Panc1 (cell line): Measurements from ENCODE around the gene PHACTR4. TPM values are rescaled to one million over a fixed set of nuclear protein-coding genes. Genes with fewer than 3 reads are reported as not detected.

Experiments
- ATAC-seq: fragments of 200-7000 bp; cut with Tn5 transposase; 2 replicates; pipeline ENCODE4 v1.9.1; 2020; ENCODE audit warnings: mild to moderate bottlenecking, moderate library complexity
- BruUV-seq: library from RNA; stranded (reverse); fragments of 400-500 nt; replicated peaks from 2 replicates; lab custom pipeline; 2021; lab: Mats Ljungman, UMichigan
- CTCF ChIA-PET: fragments of 300-600 bp; sonication (Branson Sonifier 250); formaldehyde crosslinking; loops from one replicate; lab custom pipeline; 2022; ENCODE audit warnings: antibody characterized with exemption; lab: Charles Lee
- POLR2A ChIA-PET: fragments of 300-600 bp; sonication (Branson Sonifier 250); formaldehyde crosslinking; loops from one replicate; lab custom pipeline; 2022; ENCODE audit warnings: antibody characterized with exemption; lab: Charles Lee
- DNase-seq: peaks from one replicate; pipeline ENCODE4 v3.0.0-alpha.2; 2010; ENCODE audit warnings: low read depth, low spot score
- H3K27ac ChIP-seq: 2 replicates; pipeline ENCODE4 v1.5.1; 2011; ENCODE audit warnings: mild to moderate bottlenecking, low read length, inconsistent platforms
- H3K27me3 ChIP-seq: fragments of 200-500 bp; sonication (Bioruptor generic); 2 replicates; pipeline ENCODE4 v1.6.0; 2014; ENCODE audit warnings: low read length, inconsistent platforms; ENCODE audit not compliant: control insufficient read depth, insufficient read depth
- H3K36me3 ChIP-seq: fragments of 200-500 bp; sonication (Bioruptor generic); 2 replicates; pipeline ENCODE4 v1.5.1; 2014; ENCODE audit warnings: inconsistent platforms, mild to moderate bottlenecking, low read length, moderate library complexity; ENCODE audit not compliant: control insufficient read depth, insufficient read depth
- H3K4me1 ChIP-seq: 2 replicates; pipeline ENCODE4 v1.5.1; 2011; ENCODE audit warnings: inconsistent platforms, mild to moderate bottlenecking, low read length, moderate library complexity; ENCODE audit not compliant: control insufficient read depth, insufficient read depth
- H3K4me3 ChIP-seq, 2 experiments: 2 replicates each; pipeline ENCODE4 v1.5.1; 2011 to 2012; ENCODE audit warnings: low read depth in 2 of 2, low read length in 2 of 2, mild to moderate bottlenecking in 2 of 2, inconsistent platforms in 1 of 2, moderate library complexity in 1 of 2
- H3K9me3 ChIP-seq: fragments of 200-500 bp; sonication (Bioruptor generic); 2 replicates; pipeline ENCODE4 v1.5.1; 2014; ENCODE audit warnings: low read depth, mild to moderate bottlenecking, inconsistent platforms, low read length, moderate library complexity; ENCODE audit not compliant: control insufficient read depth, insufficient read depth
- CTCF ChIP-seq: fragments of 450-650 bp; IDR thresholded peaks from 2 replicates; pipeline ENCODE4 v1.5.1; 2017; ENCODE audit warnings: mild to moderate bottlenecking
- POLR2AphosphoS5 ChIP-seq: IDR thresholded peaks from 2 replicates; pipeline ENCODE4 v1.6.1; 2012; ENCODE audit warnings: mild to moderate bottlenecking, low read depth, low read length, moderate library complexity
- REST ChIP-seq, 2 experiments: IDR thresholded peaks; 2 replicates each; pipeline ENCODE4 v1.6.1; 2011 to 2012; ENCODE audit warnings: low read depth in 2 of 2, control low read depth in 1 of 2, low read length in 1 of 2, mild to moderate bottlenecking in 1 of 2, moderate library complexity in 1 of 2; ENCODE audit not compliant: insufficient read depth in 1 of 2
- SIN3A ChIP-seq: IDR thresholded peaks from 2 replicates; pipeline ENCODE4 v1.6.1; 2012; ENCODE audit warnings: low read depth, mild to moderate bottlenecking, low read length, moderate library complexity, borderline replicate concordance; ENCODE audit not compliant: insufficient read depth
- TCF7L2 ChIP-seq: IDR thresholded peaks from 2 replicates; pipeline ENCODE4 v1.6.1; 2011; ENCODE audit warnings: mild to moderate bottlenecking, low read depth, low read length, inconsistent platforms
- in situ Hi-C: cut with HindIII; loops from 2 replicates; pipeline ENCODE4 v1.10.0; 2016; ENCODE audit warnings: low sequenced_read_pairs, low pct_unique_long_range_greater_than_20kb
- intact Hi-C: fragments of 100-400 bp; cut with micrococcal nuclease; formaldehyde crosslinking; loops from one replicate; pipeline ENCODE4 v1.10.0; 2022; ENCODE audit not compliant: unreplicated experiment
- total RNA-seq: library from RNA; stranded (reverse); gene quantifications from one replicate; pipeline ENCODE4 v1.2.1, GENCODE V29; 2021; ENCODE audit not compliant: unreplicated experiment

The PHACTR4 gene
- total RNA-seq, 1 experiment from 2014 or later, result 63.4 TPM

- DNase-seq (no peak), ATAC-seq (no peak)
- Histone ChIP-seq H3K27me3 (no peaks in the 10 kb centered on the region), H3K9me3 (no peaks in the 10 kb centered on the region), H3K4me3 (no peak overlapping the region), H3K27ac (no peak overlapping the region), H3K36me3 (peaks cover 8% of the 10 kb centered on the region; the same call in 1 of the 2 replicates), H3K4me1 (no peaks in the 10 kb centered on the region)
- in situ Hi-C loops, result no loop called here
- CTCF ChIA-PET, result interaction anchor here (0.7 to 1.5 kb wide), 2 partner anchors 9 to 29 kb away, joined by 3 to 5 read pairs; no protein-coding TSS in a partner anchor
- no TSS peak for BruUV-seq
- POLR2A ChIA-PET, result no interaction called here
- intact Hi-C loops, result no loop called here
- TF ChIP-seq CTCF (no peak), POLR2AphosphoS5 (no peak), SIN3A (no peak), REST (IDR thresholded peaks at IDR 0.05; ENCODE audit: insufficient read depth in 1 of 2, low read depth in 2 of 2, low read length in 1 of 2) (no peak), TCF7L2 (no peak)
Measured at GRCh38 chr1:28409090-28409489, 39.5 kb downstream of the PHACTR4 start.

- ChIA-PET POLR2A (no interaction called here), CTCF (no interaction called here)
- no peaks in the 10 kb centered on the region for H3K9me3 ChIP-seq
- H3K36me3 ChIP-seq, result peaks cover 8% of the 10 kb centered on the region; the same call in 1 of the 2 replicates
- TSS peak; percentile 26 for BruUV-seq
- in situ Hi-C loops (no loop called here), intact Hi-C loops (no loop called here)
- ATAC-seq (no peak), DNase-seq (no peak)
- TF ChIP-seq CTCF (no peak), TCF7L2 (no peak), SIN3A (no peak), REST (IDR thresholded peaks at IDR 0.05; ENCODE audit: insufficient read depth in 1 of 2, low read depth in 2 of 2, low read length in 1 of 2) (no peak), POLR2AphosphoS5 (no peak)
- no peak overlapping the region for H3K27ac ChIP-seq
- H3K27me3 ChIP-seq, result no peaks in the 10 kb centered on the region
- no peaks in the 10 kb centered on the region for H3K4me1 ChIP-seq
- H3K4me3 ChIP-seq, result no peak overlapping the region
Measured at GRCh38 chr1:28411656-28412055, 42.1 kb downstream of the PHACTR4 start.
